GM12865 (cell line): ENCODE measurements around the gene HADHB.
"Not testable (repeated sequence)": the region's sequence is repeated elsewhere in the genome, so short reads cannot be mapped to it uniquely, and the experiment has no call there.

Source experiments
- DNase-seq: peaks from one replicate; pipeline ENCODE4 v3.0.0; 2010; ENCODE audit warnings: low read depth
- H3K4me3 ChIP-seq: 2 replicates; pipeline ENCODE4 v1.5.1; 2011; ENCODE audit warnings: mild to moderate bottlenecking, low read depth, low read length, control low read depth
- CTCF ChIP-seq: IDR thresholded peaks from 2 replicates; pipeline ENCODE4 v1.5.1; 2011; ENCODE audit warnings: low read length, control low read depth, low read depth, inconsistent platforms; ENCODE audit not compliant: insufficient read depth; ENCODE audit errors: missing control alignments

HADHB gene

GRCh38 chr2:26316041-26316440, 71.3 kb downstream of the HADHB start:
- no peak for TF ChIP-seq CTCF
- H3K4me3 ChIP-seq, result no peak overlapping the region
- DNase-seq, result peak; percentile 28

- no peak for TF ChIP-seq CTCF
- no peak for DNase-seq
- no peak overlapping the region for H3K4me3 ChIP-seq
Observed at GRCh38 chr2:26316845-26317244, 72.1 kb downstream of the HADHB start.

GRCh38 chr2:26317377-26318105, 72.8 kb downstream of the HADHB start:
- no peak for DNase-seq
- H3K4me3 ChIP-seq, result no peak overlapping the region
- no peak for TF ChIP-seq CTCF

GRCh38 chr2:26318950-26319349, 74.2 kb downstream of the HADHB start:
- DNase-seq, result no peak
- H3K4me3 ChIP-seq, result no peak overlapping the region

GRCh38 chr2:26324479-26324878, 79.7 kb downstream of the HADHB start:
- not testable (repeated sequence) for H3K4me3 ChIP-seq

More at GRCh38 chr2:26318950-26319349, 74.2 kb downstream of the HADHB start:
- TF ChIP-seq CTCF, result no peak

GRCh38 chr2:26324903-26325302, 80.2 kb downstream of the HADHB start:
- no peak for DNase-seq
- no peak for TF ChIP-seq CTCF

More at GRCh38 chr2:26324479-26324878, 79.7 kb downstream of the HADHB start:
- not testable (repeated sequence) for DNase-seq

GRCh38 chr2:26325851-26326250, 81.1 kb downstream of the HADHB start:
- TF ChIP-seq CTCF, result no peak
- no peak overlapping the region for H3K4me3 ChIP-seq
- DNase-seq, result no peak

More at GRCh38 chr2:26324903-26325302, 80.2 kb downstream of the HADHB start:
- H3K4me3 ChIP-seq, result no peak overlapping the region
